Transverse colon (tissue), 4 donors: ENCODE results near the gene PTPRN2. TPM values are rescaled to one million over a fixed set of nuclear protein-coding genes. Genes with fewer than 3 reads are reported as not detected.

ENCODE experiments used
- DNase-seq: peaks from one replicate; pipeline ENCODE4 v3.0.0-alpha.2; 2019
- H3K27ac ChIP-seq, 4 donors: fragments of 200-600 bp; sonication (generic); 2 replicates each; pipeline ENCODE4 v1.5.1; 2016 to 2018; ENCODE audit warnings: inconsistent platforms in 4 of 4
- H3K27me3 ChIP-seq: fragments of 200-600 bp; sonication (generic); 2 replicates; pipeline ENCODE4 v1.5.1; 2017; ENCODE audit warnings: inconsistent platforms
- H3K36me3 ChIP-seq, 4 donors: fragments of 200-600 bp; sonication (generic); 2 replicates each; pipeline ENCODE4 v1.5.1; 2017 to 2019; ENCODE audit warnings: inconsistent platforms in 4 of 4
- H3K4me1 ChIP-seq, 4 donors: fragments of 200-600 bp; sonication (generic); 2 replicates each; pipeline ENCODE4 v1.5.1; 2017 to 2020; ENCODE audit warnings: inconsistent platforms in 4 of 4
- H3K4me3 ChIP-seq, 4 donors: fragments of 200-600 bp; sonication (generic); 1 replicate in 1 of 4; 2 replicates in 3 of 4; pipeline versions ENCODE4 v1.5.1 to v1.6.1; 2017 to 2019; ENCODE audit warnings: inconsistent platforms in 4 of 4
- H3K9me3 ChIP-seq, 2 donors: fragments of 200-600 bp; sonication (generic); 2 replicates each; pipeline ENCODE4 v1.5.1; 2017 to 2019; ENCODE audit warnings: inconsistent platforms in 2 of 2
- EP300 ChIP-seq: sonication (generic); formaldehyde crosslinking; IDR thresholded peaks from one replicate; pipeline ENCODE4 v1.6.1; 2017; ENCODE audit warnings: antibody characterized with exemption, low read depth
- POLR2A ChIP-seq: fragments of 450-650 bp; IDR thresholded peaks from one replicate; pipeline ENCODE4 v1.6.1; 2016; ENCODE audit warnings: antibody characterized with exemption, mild to moderate bottlenecking, moderate library complexity
- POLR2AphosphoS5 ChIP-seq, 3 donors: sonication (generic); formaldehyde crosslinking; IDR thresholded peaks; one replicate each; pipeline ENCODE4 v1.6.1; 2016; ENCODE audit warnings: antibody characterized with exemption in 3 of 3
- WGBS, 2 donors: methylation state at CpG; one replicate each; pipeline ENCODE4 v1.1.5; 2018; ENCODE audit warnings: low coverage in 1 of 2; 5-methylcytosine and 5-hydroxymethylcytosine counted together
- in situ Hi-C, 4 donors: fragments of 200-750 bp; cut with MboI; loops; one replicate each; pipeline versions ENCODE4 v1.15.0 to v1.15.1; 2017; ENCODE audit warnings: low sequenced_read_pairs in 3 of 4, low pct_ligation_motif_present in 1 of 4, low pct_unique_long_range_greater_than_20kb in 1 of 4
- intact Hi-C: fragments of 100-400 bp; cut with DNase I; formaldehyde crosslinking; loops from one replicate; pipeline ENCODE4 v1.15.1; 2023; ENCODE audit warnings: low total_unique reads
- total RNA-seq, 4 donors: library from RNA; depleted of rRNA; stranded (reverse); fragments of >200 nt; gene quantifications; one replicate each; pipeline ENCODE4 v1.1.0, GENCODE V29; 2016
- TF ChIP-seq, protein P1 (sequence below), 5 experiments: fragments of 200-600 bp in 3 of 5; fragments of 450-650 bp in 2 of 5; sonication (generic) in 3 of 5; IDR thresholded peaks; 1 replicate in 2 of 5; 2 replicates in 3 of 5; pipeline ENCODE4 v1.5.1; 2016 to 2017; ENCODE audit warnings: antibody characterized with exemption in 5 of 5, inconsistent platforms in 3 of 5, mild to moderate bottlenecking in 2 of 5, moderate library complexity in 1 of 5

PTPRN2 gene
- total RNA-seq, 4 donors from 2014 or later = 15.4 to 31.1 (median 21.8) TPM

DNA sequence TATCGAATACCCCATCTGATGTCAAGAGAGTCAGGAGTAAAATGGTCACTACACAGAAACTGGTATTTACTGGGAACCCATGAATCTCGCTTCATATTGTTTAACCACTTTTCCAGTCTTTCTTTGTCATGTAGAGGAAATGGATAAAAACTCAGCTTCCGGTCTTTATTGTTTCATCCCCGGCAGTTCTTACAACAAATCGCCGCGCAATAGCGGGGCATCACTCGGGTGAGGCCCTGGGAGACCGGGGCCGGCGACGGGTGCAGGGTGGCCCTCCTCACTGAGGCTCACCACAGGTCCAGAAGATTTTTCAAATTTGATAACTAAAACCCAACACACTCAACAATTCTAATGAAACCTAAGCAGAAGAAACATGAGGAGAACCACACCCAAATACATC is 35.6 kb upstream of the PTPRN2 start:
- in situ Hi-C loops = no loop called here
- no peak for DNase-seq
- Histone ChIP-seq H3K9me3 (no peaks in the 10 kb centered on the region), H3K36me3 (no peaks in the 10 kb centered on the region), H3K4me3 (no peak overlapping the region), H3K27ac (no peak overlapping the region), H3K27me3 (no peaks in the 10 kb centered on the region), H3K4me1 (no peaks in the 10 kb centered on the region)
- no peak for TF ChIP-seq POLR2A
- TF ChIP-seq, protein P1, sequence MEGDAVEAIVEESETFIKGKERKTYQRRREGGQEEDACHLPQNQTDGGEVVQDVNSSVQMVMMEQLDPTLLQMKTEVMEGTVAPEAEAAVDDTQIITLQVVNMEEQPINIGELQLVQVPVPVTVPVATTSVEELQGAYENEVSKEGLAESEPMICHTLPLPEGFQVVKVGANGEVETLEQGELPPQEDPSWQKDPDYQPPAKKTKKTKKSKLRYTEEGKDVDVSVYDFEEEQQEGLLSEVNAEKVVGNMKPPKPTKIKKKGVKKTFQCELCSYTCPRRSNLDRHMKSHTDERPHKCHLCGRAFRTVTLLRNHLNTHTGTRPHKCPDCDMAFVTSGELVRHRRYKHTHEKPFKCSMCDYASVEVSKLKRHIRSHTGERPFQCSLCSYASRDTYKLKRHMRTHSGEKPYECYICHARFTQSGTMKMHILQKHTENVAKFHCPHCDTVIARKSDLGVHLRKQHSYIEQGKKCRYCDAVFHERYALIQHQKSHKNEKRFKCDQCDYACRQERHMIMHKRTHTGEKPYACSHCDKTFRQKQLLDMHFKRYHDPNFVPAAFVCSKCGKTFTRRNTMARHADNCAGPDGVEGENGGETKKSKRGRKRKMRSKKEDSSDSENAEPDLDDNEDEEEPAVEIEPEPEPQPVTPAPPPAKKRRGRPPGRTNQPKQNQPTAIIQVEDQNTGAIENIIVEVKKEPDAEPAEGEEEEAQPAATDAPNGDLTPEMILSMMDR (IDR thresholded peaks at IDR 0.05) = no peak
- TF ChIP-seq EP300 = no peak
- TF ChIP-seq POLR2AphosphoS5 (IDR thresholded peaks at IDR 0.05) = no peak
- intact Hi-C loops = no loop called here
- 73 to 93% methylated on average over 4 to 13 of the region's 13 CpGs for WGBS, 2 donors

DNA sequence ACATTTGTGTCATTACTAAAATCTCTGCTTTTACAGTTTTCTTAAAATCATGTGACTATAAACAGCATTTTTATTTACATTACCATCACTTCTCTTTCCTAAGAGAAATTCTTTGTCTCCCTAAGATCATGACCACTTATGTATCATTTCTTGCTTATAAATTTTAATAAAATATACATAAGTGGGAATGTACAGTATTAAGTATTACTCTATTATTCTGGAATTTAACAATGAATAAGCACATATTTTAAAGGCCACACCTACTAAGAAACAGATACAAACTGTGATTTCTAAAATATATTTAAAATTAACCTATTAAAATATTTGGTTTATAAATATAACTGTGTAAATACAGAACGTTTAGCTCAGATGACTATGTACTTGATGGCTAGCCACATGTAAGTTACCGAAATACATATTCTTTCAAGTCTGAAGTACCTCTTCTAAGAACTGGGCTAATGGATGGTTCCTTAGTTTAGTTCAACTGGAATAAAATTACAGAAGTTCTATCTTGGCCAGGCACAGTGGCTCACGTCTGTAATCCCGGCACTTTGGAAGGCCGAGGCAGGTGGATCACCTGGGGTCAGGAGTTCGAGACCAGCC is 33.3 kb upstream of the PTPRN2 start:
- H3K27ac ChIP-seq = no peak overlapping the region
- H3K9me3 ChIP-seq = no peaks in the 10 kb centered on the region
- TF ChIP-seq, protein P1 (IDR thresholded peaks at IDR 0.05) = no peak
- no peak for TF ChIP-seq POLR2A
- TF ChIP-seq EP300 = no peak
- TF ChIP-seq POLR2AphosphoS5 (IDR thresholded peaks at IDR 0.05) = no peak
- H3K36me3 ChIP-seq = no peaks in the 10 kb centered on the region
- DNase-seq = no peak
- 91 to 97% methylated on average over 6 of the region's 6 CpGs for WGBS, 2 donors
- no peak overlapping the region for H3K4me3 ChIP-seq
- in situ Hi-C loops (no loop called here), intact Hi-C loops (no loop called here)
- H3K4me1 ChIP-seq = no peaks in the 10 kb centered on the region
- H3K27me3 ChIP-seq = no peaks in the 10 kb centered on the region

DNA sequence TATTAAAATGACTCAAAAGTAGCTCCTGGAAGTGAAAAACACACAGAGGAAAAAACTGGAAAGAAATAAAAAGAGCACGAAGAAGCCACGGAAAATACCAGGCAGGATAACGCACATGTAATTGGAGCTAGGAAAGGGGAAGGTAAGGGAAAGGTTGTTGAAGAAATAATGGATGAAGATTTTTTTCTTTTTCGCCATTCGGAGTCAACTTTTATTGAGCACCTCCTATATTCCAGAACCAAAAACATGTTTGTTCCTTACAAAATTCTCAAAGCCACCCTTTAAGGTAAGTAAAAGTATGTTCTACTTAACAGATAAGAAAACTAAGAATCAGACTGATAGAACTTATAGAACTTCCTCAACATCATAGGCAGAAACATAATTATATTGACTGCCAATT is 32.8 kb upstream of the PTPRN2 start:
- in situ Hi-C loops = no loop called here
- H3K4me3 ChIP-seq = no peak overlapping the region
- 97 to 100% methylated on average over 5 of the region's 5 CpGs for WGBS, 2 donors

DNA sequence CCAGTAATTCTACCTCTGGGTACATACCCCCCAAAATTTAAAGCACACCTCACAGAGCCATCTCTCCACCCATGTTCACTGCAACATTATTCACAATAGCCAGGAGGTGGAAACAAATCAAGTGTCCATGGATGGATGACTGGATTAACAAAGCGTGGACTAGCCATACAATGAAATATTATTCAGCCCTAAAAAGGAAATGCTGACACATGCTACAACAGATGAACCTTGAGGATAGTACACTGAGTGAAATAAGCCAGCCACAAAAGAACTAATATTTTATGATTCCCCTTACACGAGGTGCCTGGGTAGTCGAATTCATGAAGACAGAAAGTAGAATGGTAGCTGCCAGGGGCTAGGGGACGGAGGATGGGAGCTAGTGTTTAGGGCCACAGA is 31.1 kb upstream of the PTPRN2 start:
- in situ Hi-C loops (no loop called here), intact Hi-C loops (no loop called here)
- no peaks in the 10 kb centered on the region for H3K4me1 ChIP-seq
- H3K4me3 ChIP-seq = no peak overlapping the region
- no peaks in the 10 kb centered on the region for H3K9me3 ChIP-seq
- no peaks in the 10 kb centered on the region for H3K27me3 ChIP-seq
- H3K36me3 ChIP-seq = no peaks in the 10 kb centered on the region
- DNase-seq = no peak
- no peak overlapping the region for H3K27ac ChIP-seq
- TF ChIP-seq POLR2A = no peak
- TF ChIP-seq POLR2AphosphoS5 (IDR thresholded peaks at IDR 0.05) = no peak
- TF ChIP-seq, protein P1 (IDR thresholded peaks at IDR 0.05) = no peak
- no peak for TF ChIP-seq EP300
- WGBS, 2 donors = 95 to 98% methylated on average over 4 of the region's 4 CpGs

More for the DNA sequence above, 32.8 kb upstream of the PTPRN2 start:
- Histone ChIP-seq H3K4me1 (no peaks in the 10 kb centered on the region), H3K36me3 (no peaks in the 10 kb centered on the region), H3K9me3 (no peaks in the 10 kb centered on the region), H3K27me3 (no peaks in the 10 kb centered on the region), H3K27ac (no peak overlapping the region)
- TF ChIP-seq EP300 (no peak), POLR2A (no peak), POLR2AphosphoS5 (IDR thresholded peaks at IDR 0.05) (no peak)
- TF ChIP-seq, protein P1 (IDR thresholded peaks at IDR 0.05) = no peak
- no peak for DNase-seq
- intact Hi-C loops = no loop called here
